HG03095 (cell line): ENCODE results near the gene SLC35F3.
"Not testable (repeated sequence)": the region's sequence is repeated elsewhere in the genome, so short reads cannot be mapped to it uniquely, and the experiment has no call there.

Experiments
- ATAC-seq: cut with Tn5 transposase; IDR thresholded peaks from one replicate; pipeline ENCODE4 v1.9.1; 2021; ENCODE audit warnings: moderate library complexity; ENCODE audit not compliant: unreplicated experiment

Gene SLC35F3

GRCh38 chr1:233904633-233905415, at the start of gene SLC35F3:
Gene SLC35F3 (plus strand): TSS chr1:233904676.
- ATAC-seq, result no peak

- no peak for ATAC-seq
Observed at GRCh38 chr1:233859446-233859845, 45.0 kb upstream of the SLC35F3 start.

GRCh38 chr1:233863901-233864545, 40.5 kb upstream of the SLC35F3 start:
- ATAC-seq, result no peak

- no peak for ATAC-seq
Observed at GRCh38 chr1:233864578-233864977, 39.9 kb upstream of the SLC35F3 start.

GRCh38 chr1:233865216-233865615, 39.3 kb upstream of the SLC35F3 start:
- no peak for ATAC-seq

GRCh38 chr1:233865902-233866301, 38.6 kb upstream of the SLC35F3 start:
- no peak for ATAC-seq

GRCh38 chr1:233867028-233867427, 37.4 kb upstream of the SLC35F3 start:
- no peak for ATAC-seq

GRCh38 chr1:233868461-233868860, 36.0 kb upstream of the SLC35F3 start:
- ATAC-seq, result no peak

- no peak for ATAC-seq
Observed at GRCh38 chr1:233869680-233870079, 34.8 kb upstream of the SLC35F3 start.

- no peak for ATAC-seq
Observed at GRCh38 chr1:233873666-233874065, 30.8 kb upstream of the SLC35F3 start.

GRCh38 chr1:233879841-233880240, 24.6 kb upstream of the SLC35F3 start:
- no peak for ATAC-seq

- ATAC-seq, result no peak
Observed at GRCh38 chr1:233883671-233884070, 20.8 kb upstream of the SLC35F3 start.

- no peak for ATAC-seq
Observed at GRCh38 chr1:233884461-233885151, 19.9 kb upstream of the SLC35F3 start.

- no peak for ATAC-seq
Observed at GRCh38 chr1:233885196-233885920, 19.1 kb upstream of the SLC35F3 start.

GRCh38 chr1:233891151-233891550, 13.3 kb upstream of the SLC35F3 start:
- ATAC-seq, result not testable (repeated sequence)

GRCh38 chr1:233897325-233898162, 6.9 kb upstream of the SLC35F3 start:
- ATAC-seq, result peak; percentile 99

- ATAC-seq, result no peak
Observed at GRCh38 chr1:233901495-233901894, 3.0 kb upstream of the SLC35F3 start.

GRCh38 chr1:233905416-233906051, 1.1 kb downstream of the SLC35F3 start:
- no peak for ATAC-seq

GRCh38 chr1:233907151-233907550, 2.7 kb downstream of the SLC35F3 start:
- ATAC-seq, result no peak

GRCh38 chr1:233908092-233908491, 3.6 kb downstream of the SLC35F3 start:
- no peak for ATAC-seq
